HT1080 (cell line): ENCODE results near the gene C4orf50. TPM values are rescaled to one million over a fixed set of nuclear protein-coding genes. Genes with fewer than 3 reads are reported as not detected.
A peak's percentile ranks its signal among the peaks of the same experiment; 100 is the strongest.
"Not testable (repeated sequence)": the region's sequence is repeated elsewhere in the genome, so short reads cannot be mapped to it uniquely, and the experiment has no call there.

ENCODE experiments used
- DNase-seq: peaks from one replicate; pipeline ENCODE4 v3.0.0-alpha.2; 2015; ENCODE audit warnings: low read depth
- total RNA-seq: library from RNA; depleted of rRNA; stranded (reverse); fragments of >200 nt; shearing (Covaris generic); gene quantifications from 2 replicates; pipeline ENCODE4 v1.2.3, GENCODE V29; 2014

The C4orf50 gene
- total RNA-seq, 1 experiment from 2014 or later, result not detected

DNA sequence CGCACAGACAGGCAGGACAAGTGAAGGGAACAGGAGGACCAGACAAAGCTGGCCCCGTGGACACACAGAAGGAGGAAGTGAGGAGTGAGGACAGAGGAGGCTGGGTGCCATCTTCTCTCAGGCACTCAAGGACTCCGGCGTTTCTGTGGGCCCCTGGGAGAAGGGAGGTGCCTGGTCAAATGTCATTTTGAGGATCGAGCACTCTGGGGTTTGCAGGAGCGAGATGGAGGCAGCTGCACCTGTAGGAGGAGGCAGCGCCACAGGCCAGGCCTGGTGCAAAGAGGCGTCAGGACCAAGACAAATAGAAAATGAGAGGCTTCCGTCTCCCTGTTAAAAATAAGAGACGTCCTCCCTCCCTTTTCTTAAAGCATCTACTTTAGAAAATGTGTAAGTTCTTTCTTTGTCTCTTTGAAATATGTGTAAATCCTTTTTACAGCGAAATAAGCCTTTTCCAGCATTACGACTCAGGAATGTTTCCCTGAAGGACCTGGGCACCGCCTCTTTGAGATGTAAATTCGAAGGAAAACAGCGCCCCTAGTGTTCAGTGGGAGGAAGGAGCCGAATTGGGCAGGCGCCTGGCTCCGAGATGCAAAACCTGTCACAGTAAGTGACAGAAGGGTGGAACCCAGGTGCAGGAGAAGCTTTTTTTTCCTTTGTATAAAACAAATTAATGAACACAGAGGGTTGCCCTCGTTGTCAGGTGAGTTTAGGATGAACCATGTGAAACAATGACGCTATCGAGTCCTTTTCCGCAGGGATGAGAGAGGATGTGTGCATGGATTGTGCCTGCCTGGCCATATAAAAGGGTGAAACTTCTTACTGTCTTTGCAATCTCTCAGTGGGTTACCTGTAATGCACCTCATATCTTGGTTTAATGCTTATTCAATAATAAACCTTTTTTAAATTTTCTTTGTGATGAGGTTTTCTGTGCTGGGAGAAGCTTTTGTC, 1.4 kb upstream of the C4orf50 start:
- peak; percentile 31 for DNase-seq

- DNase-seq, result no peak
Measured at GRCh38 chr4:6017800-6018199, 431 bp downstream of the C4orf50 start.

DNA sequence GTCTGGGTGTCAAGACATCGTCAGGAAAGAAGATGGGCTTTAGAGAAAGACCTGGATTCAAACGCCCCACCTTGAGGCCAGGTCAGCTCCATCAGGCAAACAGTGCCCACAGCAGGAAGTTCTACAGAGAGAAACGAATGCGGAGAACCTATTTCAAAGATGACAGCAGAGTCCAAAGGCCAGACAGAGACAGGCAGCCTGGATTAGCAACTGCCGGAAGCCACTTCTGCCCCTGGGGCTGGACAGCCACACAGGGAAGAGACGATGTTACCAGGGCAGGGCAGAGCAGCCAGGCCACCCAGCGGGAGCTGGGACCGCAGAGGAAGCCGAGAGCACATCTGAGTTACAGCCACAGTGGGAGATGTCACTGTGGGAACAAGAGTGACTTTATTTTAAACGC, 1.2 kb downstream of the C4orf50 start:
- no peak for DNase-seq

DNA sequence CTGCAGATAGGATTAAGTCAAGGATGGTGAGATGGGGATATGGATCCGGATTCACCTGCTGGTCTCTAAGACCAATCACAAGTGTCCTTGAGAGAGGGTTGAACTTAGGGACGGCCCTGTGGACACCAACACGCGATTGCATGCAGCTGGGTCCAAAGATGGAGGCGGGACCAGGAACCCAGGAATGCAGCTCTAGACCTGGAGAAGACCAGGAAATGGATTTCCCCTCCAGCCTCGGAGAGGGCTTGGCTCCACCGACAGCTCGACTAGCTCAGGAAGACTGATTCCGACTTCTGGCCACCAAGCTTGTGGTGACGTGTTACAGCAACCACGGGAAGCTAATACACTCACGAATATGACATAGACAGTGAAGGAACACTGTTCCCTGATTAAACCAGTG, 4.7 kb downstream of the C4orf50 start:
- DNase-seq, result no peak

- DNase-seq, result no peak
Measured at GRCh38 chr4:6012200-6012599, 6.0 kb downstream of the C4orf50 start.

GRCh38 chr4:6011686-6012085, 6.5 kb downstream of the C4orf50 start:
- DNase-seq, result peak; percentile 23

- DNase-seq, result no peak
Measured at GRCh38 chr4:6011271-6011671, 7.0 kb downstream of the C4orf50 start.

DNA sequence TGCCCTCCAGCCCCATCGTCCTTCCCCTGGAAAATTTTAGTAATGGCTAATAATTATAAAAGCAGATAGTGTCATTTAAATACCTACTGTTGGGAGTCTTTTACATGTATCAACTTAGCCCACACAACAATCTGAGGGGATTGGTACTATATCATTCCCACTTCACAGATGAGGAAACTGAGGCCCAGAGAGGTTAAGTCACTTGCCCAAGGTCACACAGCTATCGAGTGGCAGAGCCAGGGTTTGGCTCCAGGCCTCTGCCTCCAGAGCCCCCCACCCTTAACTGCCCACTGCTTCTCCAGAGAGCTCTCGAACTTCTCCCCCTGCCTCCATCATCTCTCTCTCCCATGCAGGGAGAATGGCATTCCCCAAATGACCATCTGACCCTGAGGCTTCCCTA, 7.4 kb downstream of the C4orf50 start:
- DNase-seq, result no peak

DNA sequence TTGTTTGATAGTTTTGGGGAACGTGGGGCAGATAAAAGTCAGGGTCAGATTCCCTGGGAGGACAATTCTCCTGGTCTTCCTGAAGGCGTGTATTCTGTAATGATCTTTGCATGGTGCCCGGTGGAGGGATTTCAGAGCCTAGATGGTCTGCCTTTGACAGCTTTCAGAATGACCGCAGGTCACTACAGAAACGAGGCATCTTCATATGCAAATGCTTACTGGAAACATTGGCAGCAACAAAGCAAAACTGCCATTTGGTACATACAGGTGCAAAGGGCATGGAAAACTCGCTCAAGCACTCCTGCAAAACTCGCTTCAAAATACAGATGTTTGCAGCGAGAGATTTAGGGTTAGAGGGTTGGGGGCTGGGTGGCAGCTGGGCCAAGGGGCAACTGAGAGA, 8.8 kb downstream of the C4orf50 start:
- DNase-seq, result no peak

DNA sequence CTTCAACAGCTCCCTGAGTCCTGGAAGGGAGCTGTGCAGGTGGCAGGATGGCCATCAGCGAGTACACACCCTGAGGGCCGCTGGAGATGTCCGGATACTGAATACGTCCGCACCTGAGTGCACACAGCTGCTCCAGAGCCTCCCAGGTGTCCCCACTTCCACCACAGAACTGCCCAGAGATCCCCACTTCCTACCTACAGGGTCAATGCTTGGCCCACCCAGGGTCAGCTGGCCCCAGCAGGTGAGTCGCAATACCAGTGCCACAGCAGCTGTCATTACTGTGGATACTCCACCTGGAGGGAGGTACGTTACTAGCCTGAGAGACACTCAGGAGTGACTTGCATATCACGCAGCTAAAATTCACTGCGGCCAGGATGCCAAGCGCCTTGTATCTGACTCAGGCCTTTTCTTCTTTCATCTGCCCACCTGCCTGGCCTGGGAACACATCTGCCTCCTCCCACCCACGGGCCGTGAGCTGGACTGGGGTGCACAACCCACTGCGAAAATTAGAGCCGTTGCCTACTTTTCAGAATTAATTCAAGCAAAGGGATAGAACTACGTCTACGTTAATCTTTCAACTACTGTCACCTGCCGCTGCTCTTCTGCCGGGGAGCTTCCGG, 9.4 kb downstream of the C4orf50 start:
- DNase-seq, result no peak

- DNase-seq, result no peak
Measured at GRCh38 chr4:6008092-6008551, 10.1 kb downstream of the C4orf50 start.

DNA sequence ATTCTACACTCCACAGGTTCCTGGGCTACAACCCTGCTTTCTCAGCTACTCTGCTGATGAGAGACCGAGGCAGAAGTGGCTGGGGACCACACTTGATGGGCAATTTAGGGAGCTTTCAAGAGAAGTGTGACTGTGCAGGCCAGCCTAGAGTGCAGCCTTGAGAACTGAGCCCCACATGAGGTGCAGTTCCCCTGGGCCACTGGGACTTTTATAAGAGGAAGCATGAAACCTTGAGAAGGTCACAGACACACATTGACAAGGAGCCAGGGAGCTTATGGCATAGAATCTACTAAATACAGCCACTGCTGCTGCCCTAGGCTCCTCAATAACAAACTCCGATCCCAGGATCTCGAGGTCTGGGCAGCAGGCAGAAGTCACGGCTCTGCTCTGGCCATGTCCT, 13.1 kb downstream of the C4orf50 start:
- DNase-seq, result no peak

GRCh38 chr4:6003485-6003884, 14.7 kb downstream of the C4orf50 start:
- not testable (repeated sequence) for DNase-seq

DNA sequence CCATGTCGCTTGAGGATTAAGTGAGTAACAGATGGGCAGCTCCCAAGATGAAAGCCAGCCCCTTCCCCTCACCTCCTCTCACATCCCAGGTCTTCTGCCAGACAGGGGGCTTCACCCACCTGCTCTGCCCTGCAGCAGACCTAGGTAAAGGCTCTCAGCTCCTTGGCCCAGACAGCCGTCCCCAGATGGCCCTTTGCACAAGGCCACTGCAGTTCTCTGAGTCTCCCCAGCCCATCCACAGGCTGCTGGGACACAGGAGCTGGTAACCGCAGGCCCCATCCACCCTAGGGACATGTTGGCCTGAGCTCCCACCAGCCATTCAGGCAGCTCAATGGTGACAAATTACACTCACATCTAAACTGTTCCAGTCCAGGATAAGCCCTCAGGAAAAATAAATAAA, 15.3 kb downstream of the C4orf50 start:
- DNase-seq, result no peak

GRCh38 chr4:6002492-6002833, 15.8 kb downstream of the C4orf50 start:
- no peak for DNase-seq

DNA sequence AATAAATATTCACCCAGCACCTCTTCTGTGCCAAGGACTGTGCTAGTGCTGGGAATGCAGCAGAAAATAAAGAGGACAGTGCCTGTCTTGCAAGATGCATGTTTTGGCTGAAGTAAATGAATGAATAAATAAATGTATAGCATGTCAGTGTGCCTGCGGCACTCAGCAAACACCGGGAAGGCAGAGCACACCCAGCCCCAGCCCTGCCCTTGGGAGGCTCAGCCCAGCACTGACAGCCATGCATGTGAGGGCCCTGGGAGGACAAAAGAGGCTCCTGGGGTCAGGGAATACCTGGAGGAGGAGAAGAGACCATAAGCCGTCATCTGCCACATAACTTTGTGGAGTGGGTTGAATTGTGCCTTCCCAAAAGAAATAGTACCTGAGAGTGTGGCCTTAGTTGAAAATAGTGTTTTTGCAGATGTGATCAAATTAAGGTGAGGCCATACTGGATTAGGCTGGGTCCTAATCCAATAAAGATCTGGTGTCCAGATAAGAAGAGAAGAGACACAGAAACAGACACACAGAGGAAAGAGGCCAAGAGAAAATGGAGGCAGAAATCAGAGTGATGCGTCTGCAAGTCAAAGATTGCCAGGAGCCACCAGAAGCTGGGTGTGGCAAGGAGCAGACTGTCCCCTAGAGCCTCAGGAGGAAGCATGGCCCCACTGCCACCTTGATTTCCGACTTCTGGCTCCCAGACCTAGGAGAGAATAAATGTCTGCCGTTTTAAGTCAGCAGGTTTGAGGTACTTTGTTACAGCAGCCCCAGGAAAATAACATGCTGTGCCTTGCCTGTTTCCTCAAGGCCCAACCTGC, 16.3 kb downstream of the C4orf50 start:
- DNase-seq, result no peak

DNA sequence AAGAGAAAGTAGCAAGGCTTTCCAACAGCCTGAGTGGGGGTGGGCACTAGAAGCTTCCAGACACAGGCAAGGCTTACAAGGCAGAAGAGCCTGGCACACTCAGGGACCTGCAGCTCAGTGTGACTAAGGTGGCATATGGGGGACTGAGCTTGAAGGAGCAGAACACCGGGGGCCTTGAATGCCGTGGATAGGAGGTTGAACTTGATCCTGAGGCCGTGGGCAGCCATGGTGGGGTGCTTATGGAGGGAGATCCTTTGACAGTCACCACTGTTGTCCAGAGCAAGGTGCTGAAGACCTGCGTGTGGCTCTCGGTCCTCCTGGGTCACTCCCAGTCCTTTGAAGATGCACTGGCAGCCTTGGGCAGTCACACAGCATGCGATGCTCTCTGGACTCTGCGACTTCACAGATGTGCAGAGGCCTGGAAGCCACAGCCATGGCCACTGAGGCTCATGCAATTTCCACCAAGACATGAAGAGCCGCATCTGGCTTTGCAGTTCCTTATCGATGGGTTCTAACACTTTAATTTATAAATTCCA, 18.3 kb downstream of the C4orf50 start:
- DNase-seq, result no peak

GRCh38 chr4:5999356-5999755, 18.9 kb downstream of the C4orf50 start:
- no peak for DNase-seq

GRCh38 chr4:5998333-5998936, 19.8 kb downstream of the C4orf50 start:
- peak; percentile 58 for DNase-seq

GRCh38 chr4:5996641-5997040, 21.6 kb downstream of the C4orf50 start:
- no peak for DNase-seq

GRCh38 chr4:5995901-5996623, 22.2 kb downstream of the C4orf50 start:
- DNase-seq, result no peak
